GM12878 (cell line): ENCODE results near the gene GPRC5B. TPM values are rescaled to one million over a fixed set of nuclear protein-coding genes. Genes with fewer than 3 reads are reported as not detected.

Source experiments
- ATAC-seq: fragments of 200-7000 bp; cut with Tn5 transposase; 3 replicates; pipeline ENCODE4 v1.9.1; 2020; ENCODE audit warnings: mild to moderate bottlenecking, moderate library complexity
- BruUV-seq: library from RNA; stranded (reverse); fragments of 400-500 nt; replicated peaks from 2 replicates; lab custom pipeline; 2021; lab: Mats Ljungman, UMichigan
- CTCF ChIA-PET: fragments of 300-600 bp; sonication (Branson Sonifier 250); formaldehyde crosslinking; extraction: SDS; loops from one replicate; lab custom pipeline; 2021; ENCODE audit warnings: inconsistent platforms; lab: Yijun Ruan, JAX
- POLR2A ChIA-PET: fragments of 350-600 bp; formaldehyde crosslinking; extraction: SDS; loops from one replicate; lab custom pipeline; 2021; ENCODE audit warnings: inconsistent platforms; lab: Charles Lee
- RAD21 ChIA-PET: fragments of 300-600 bp; sonication (Branson Sonifier 250); formaldehyde crosslinking; loops from one replicate; lab custom pipeline; 2023; ENCODE audit warnings: antibody characterized with exemption; ENCODE audit not compliant: unreplicated experiment; lab: Charles Lee
- SMC1A ChIA-PET: fragments of 300-600 bp; sonication (Branson Sonifier 250); formaldehyde crosslinking; loops from one replicate; lab custom pipeline; 2023; ENCODE audit not compliant: unreplicated experiment, uncharacterized antibody; lab: Charles Lee
- DNase-seq: peaks from one replicate; pipeline ENCODE4 v3.0.0-alpha.2; 2011; ENCODE audit warnings: low read depth, low spot score
- FAIRE-seq: peaks from 3 replicates; lab custom pipeline; 2011; peaks lifted over from hg19 to GRCh38; lab: Jason Lieb, UNC
- H2AFZ ChIP-seq: 2 replicates; pipeline ENCODE4 v1.6.0; 2011; ENCODE audit warnings: low read depth, low read length, control low read depth; ENCODE audit not compliant: control insufficient read depth
- H3K27ac ChIP-seq: 2 replicates; pipeline ENCODE4 v1.5.1; 2011; ENCODE audit warnings: control low read depth; ENCODE audit not compliant: control insufficient read depth, insufficient read depth
- H3K27me3 ChIP-seq, 2 experiments: replicated peaks in 1 of 2; 2 replicates each; pipeline versions ENCODE4 v1.6.0 to v1.6.1; 2011; ENCODE audit warnings: low read length in 1 of 2; ENCODE audit not compliant: control insufficient read depth in 2 of 2, insufficient read depth in 2 of 2
- H3K36me3 ChIP-seq, 2 experiments: 2 replicates each; pipeline ENCODE4 v1.5.1; 2011; ENCODE audit warnings: low read length in 1 of 2; ENCODE audit not compliant: control insufficient read depth in 2 of 2, insufficient read depth in 2 of 2
- H3K4me1 ChIP-seq: 2 replicates; pipeline ENCODE4 v1.6.1; 2011; ENCODE audit warnings: mild to moderate bottlenecking, low read length, moderate library complexity, mixed read lengths; ENCODE audit not compliant: control insufficient read depth, insufficient read depth
- H3K4me2 ChIP-seq: 2 replicates; pipeline ENCODE4 v1.6.0; 2011; ENCODE audit warnings: control low read depth; ENCODE audit not compliant: control insufficient read depth, insufficient read depth
- H3K4me3 ChIP-seq: fragments of 200-600 bp; sonication (generic); 2 replicates; pipeline ENCODE4 v1.5.1; 2016
- H3K79me2 ChIP-seq: 2 replicates; pipeline ENCODE4 v1.6.0; 2011; ENCODE audit warnings: low read length; ENCODE audit not compliant: control insufficient read depth, insufficient read depth
- H3K9ac ChIP-seq: 2 replicates; pipeline ENCODE4 v1.8.0; 2011; ENCODE audit warnings: low read length, control low read depth, mixed read lengths; ENCODE audit not compliant: control insufficient read depth, insufficient read depth
- H3K9me3 ChIP-seq: replicated peaks from 3 replicates; pipeline ENCODE4 v1.5.1; 2011; ENCODE audit warnings: mild to moderate bottlenecking, low read length; ENCODE audit not compliant: control insufficient read depth, insufficient read depth
- H4K20me1 ChIP-seq: 2 replicates; pipeline ENCODE4 v1.6.0; 2011; ENCODE audit not compliant: control insufficient read depth, insufficient read depth
- BACH1 ChIP-seq: fragments of 450-650 bp; IDR thresholded peaks from 2 replicates; pipeline ENCODE4 v1.6.1; 2017; ENCODE audit warnings: mild to moderate bottlenecking, borderline replicate concordance
- CEBPB ChIP-seq, 2 experiments: fragments of 150-350 bp in 1 of 2; IDR thresholded peaks; 2 replicates each; pipeline ENCODE4 v1.6.1; 2012 to 2014; ENCODE audit warnings: low read depth in 2 of 2, low read length in 2 of 2, borderline replicate concordance in 1 of 2, inconsistent platforms in 1 of 2
- CHD4 ChIP-seq: fragments of 200-600 bp; sonication (generic); IDR thresholded peaks from 2 replicates; pipeline ENCODE4 v1.6.1; 2016; ENCODE audit warnings: mild to moderate bottlenecking
- EGR1 ChIP-seq, 2 experiments: IDR thresholded peaks; 1 replicate in 1 of 2; 2 replicates in 1 of 2; pipeline ENCODE4 v1.6.1; 2011 to 2012; ENCODE audit warnings: low read depth in 2 of 2, low read length in 2 of 2, borderline replicate concordance in 1 of 2, mild to moderate bottlenecking in 1 of 2, moderate library complexity in 1 of 2
- IKZF2 ChIP-seq, 2 experiments: fragments of 450-650 bp; IDR thresholded peaks; 2 replicates each; pipeline ENCODE4 v1.6.1; 2017; ENCODE audit warnings: mild to moderate bottlenecking in 2 of 2, moderate library complexity in 2 of 2
- IRF4 ChIP-seq: IDR thresholded peaks from 2 replicates; pipeline ENCODE4 v1.6.1; 2011; ENCODE audit warnings: low read depth, low read length
- NFIC ChIP-seq: IDR thresholded peaks from 2 replicates; pipeline ENCODE4 v1.6.1; 2012; ENCODE audit warnings: low read depth, mild to moderate bottlenecking, inconsistent platforms, low read length, moderate library complexity
- NFYB ChIP-seq: IDR thresholded peaks from 2 replicates; pipeline ENCODE4 v1.6.1; 2011; ENCODE audit warnings: low read depth, mild to moderate bottlenecking, low read length, improper control_type of control experiment, moderate library complexity; ENCODE audit not compliant: insufficient read depth
- PAX8 ChIP-seq: fragments of 450-650 bp; IDR thresholded peaks from 2 replicates; pipeline ENCODE4 v1.6.1; 2017; ENCODE audit warnings: mild to moderate bottlenecking, moderate library complexity
- RAD21 ChIP-seq: IDR thresholded peaks from 2 replicates; pipeline ENCODE4 v1.6.1; 2011; ENCODE audit warnings: mild to moderate bottlenecking, low read depth, low read length, moderate library complexity; ENCODE audit not compliant: insufficient read depth
- SIN3A ChIP-seq: IDR thresholded peaks from 2 replicates; pipeline ENCODE4 v1.6.1; 2012; ENCODE audit warnings: low read depth, low read length, improper control_type of control experiment
- SREBF2 ChIP-seq: IDR thresholded peaks from 2 replicates; pipeline ENCODE4 v1.6.1; 2012; ENCODE audit warnings: mild to moderate bottlenecking, low read length
- SUPT20H ChIP-seq: IDR thresholded peaks from 2 replicates; pipeline ENCODE4 v1.6.1; 2011; ENCODE audit warnings: low read depth, mild to moderate bottlenecking, low read length, moderate library complexity, borderline replicate concordance; ENCODE audit not compliant: control insufficient read depth
- WGBS: methylation state at CpG from one replicate; pipeline ENCODE4 v1.1.6; 2016; ENCODE audit warnings: low lambda C conversion rate; ENCODE audit not compliant: insufficient replicate concordance, insufficient coverage; ENCODE audit errors: missing lambda C conversion rate; 5-methylcytosine and 5-hydroxymethylcytosine counted together
- in situ Hi-C: fragments of 300-500 bp; cut with MboI; formaldehyde crosslinking; loops from 9 replicates; pipeline ENCODE4 v1.14.3; 2018; ENCODE audit warnings: mixed read lengths
- intact Hi-C: fragments of 100-400 bp; cut with micrococcal nuclease; formaldehyde crosslinking; loops from one replicate; pipeline ENCODE4 v1.14.2; 2022; ENCODE audit not compliant: unreplicated experiment
- polyA plus RNA-seq, 11 experiments: library from polyadenylated mRNA; depleted of rRNA in 4 of 11; unstranded in 6 of 11; stranded (reverse) in 5 of 11; fragments of >200 nt; fragmentation: Nextera tagmentation in 4 of 11; fragmentation: Illumina TruSeq in 1 of 11; extraction: Ambion mirVana in 4 of 11; extraction: Trizol in 1 of 11; gene quantifications; 1 replicate in 1 of 11; 2 replicates in 10 of 11; pipeline versions ENCODE4 v1.2.1 to v1.2.3, GENCODE V29; 2011 to 2016; ENCODE audit warnings: inconsistent platforms in 2 of 11, missing spikeins in 2 of 11, low read depth in 1 of 11
- total RNA-seq, 4 experiments: library from RNA; depleted of rRNA in 3 of 4; stranded (reverse); fragments of >200 nt in 3 of 4; fragmentation: Illumina TruSeq in 1 of 4; extraction: Trizol in 1 of 4; gene quantifications; 2 replicates each; pipeline versions ENCODE4 v1.2.1 to v1.2.3, GENCODE V29; 2013 to 2021
- TF ChIP-seq, protein P1 (sequence below): fragments of 450-650 bp; IDR thresholded peaks from 2 replicates; pipeline ENCODE4 v1.6.1; 2016; ENCODE audit warnings: mild to moderate bottlenecking
- TF ChIP-seq, protein P2 (sequence below): IDR thresholded peaks from 2 replicates; pipeline ENCODE4 v1.6.1; 2012; ENCODE audit warnings: low read depth, low read length, improper control_type of control experiment

The GPRC5B gene
- total and polyA plus RNA-seq, 10 of the 15 experiments (the other 5 are each of a cell fraction or from before 2014, with no cell fraction given): 0.01 to 0.42 (median 0.15) TPM; not detected in 2

DNA sequence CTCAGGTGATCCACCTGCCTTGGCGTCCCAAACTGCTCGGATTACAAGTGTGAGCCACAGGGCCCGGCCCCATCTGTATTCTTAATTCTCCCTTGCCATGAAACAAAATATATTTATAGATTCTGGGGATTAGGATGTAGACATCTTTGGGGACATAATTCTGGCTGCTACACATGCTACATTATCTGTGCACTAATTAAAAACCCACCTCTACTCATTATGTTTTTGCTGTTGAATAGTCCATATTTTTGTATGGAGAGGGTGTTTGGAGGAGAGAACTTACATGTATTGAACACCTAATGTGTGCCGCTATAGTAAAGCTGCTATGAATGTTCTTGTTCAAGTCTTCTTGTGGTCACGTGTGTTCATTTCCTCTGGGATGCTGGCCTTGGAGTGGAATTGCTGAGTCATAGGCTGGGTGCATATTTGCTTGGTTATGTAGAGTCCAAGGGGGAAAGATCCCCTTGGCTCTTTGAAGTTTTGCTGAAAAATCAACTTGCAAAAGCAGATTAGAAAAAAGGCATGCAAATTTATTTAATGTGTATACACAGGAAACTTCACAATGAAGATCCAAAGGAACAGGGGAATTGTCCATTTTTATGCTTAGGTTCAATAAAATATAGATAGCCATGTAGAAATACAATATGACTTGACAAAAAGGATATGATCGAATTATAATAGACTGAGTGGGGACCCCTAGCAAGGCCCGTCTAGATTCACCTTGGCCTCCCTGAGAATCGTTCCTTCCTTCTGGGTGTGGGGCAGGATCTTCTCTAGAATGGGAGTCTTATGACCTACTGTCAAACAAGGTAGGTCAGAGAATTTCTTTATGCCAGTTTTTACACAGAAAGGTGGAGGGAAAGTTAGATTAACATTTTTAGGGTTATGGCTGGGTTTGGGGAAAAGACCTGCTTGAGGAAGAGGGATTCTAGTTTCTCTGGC, 42.1 kb upstream of the GPRC5B start:
- Histone ChIP-seq H3K36me3 (no peaks in the 10 kb centered on the region), H3K27ac (no peak overlapping the region), H3K4me3 (no peak overlapping the region), H3K4me2 (no peak overlapping the region), H3K9ac (no peak overlapping the region), H3K79me2 (no peaks in the 10 kb centered on the region), H4K20me1 (no peaks in the 10 kb centered on the region), H3K9me3 (no peaks in the 10 kb centered on the region), H3K27me3 (no peaks in the 10 kb centered on the region), H2AFZ (no peak overlapping the region)
- RAD21 ChIA-PET: no interaction called here
- WGBS: 16% methylated on average over 8 of the region's 8 CpGs
- no TSS peak for BruUV-seq
- ATAC-seq: no peak
- no peak for DNase-seq
- SMC1A ChIA-PET: no interaction called here
- CTCF ChIA-PET: no interaction called here
- POLR2A ChIA-PET: no interaction called here
- FAIRE-seq: no peak
- TF ChIP-seq RAD21 (no peak), CEBPB (IDR thresholded peaks at IDR 0.05; ENCODE audit: borderline replicate concordance in 1 of 2, low read depth in 2 of 2, low read length in 2 of 2) (no peak)
- TF ChIP-seq, protein P1, sequence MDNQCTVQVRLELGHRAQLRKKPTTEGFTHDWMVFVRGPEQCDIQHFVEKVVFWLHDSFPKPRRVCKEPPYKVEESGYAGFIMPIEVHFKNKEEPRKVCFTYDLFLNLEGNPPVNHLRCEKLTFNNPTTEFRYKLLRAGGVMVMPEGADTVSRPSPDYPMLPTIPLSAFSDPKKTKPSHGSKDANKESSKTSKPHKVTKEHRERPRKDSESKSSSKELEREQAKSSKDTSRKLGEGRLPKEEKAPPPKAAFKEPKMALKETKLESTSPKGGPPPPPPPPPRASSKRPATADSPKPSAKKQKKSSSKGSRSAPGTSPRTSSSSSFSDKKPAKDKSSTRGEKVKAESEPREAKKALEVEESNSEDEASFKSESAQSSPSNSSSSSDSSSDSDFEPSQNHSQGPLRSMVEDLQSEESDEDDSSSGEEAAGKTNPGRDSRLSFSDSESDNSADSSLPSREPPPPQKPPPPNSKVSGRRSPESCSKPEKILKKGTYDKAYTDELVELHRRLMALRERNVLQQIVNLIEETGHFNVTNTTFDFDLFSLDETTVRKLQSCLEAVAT: no peak
- TF ChIP-seq, all 136 proteins: peak for 0
- intact Hi-C loops: no loop called here
- in situ Hi-C loops: no loop called here
- H3K4me1 ChIP-seq: no peaks in the 10 kb centered on the region

DNA sequence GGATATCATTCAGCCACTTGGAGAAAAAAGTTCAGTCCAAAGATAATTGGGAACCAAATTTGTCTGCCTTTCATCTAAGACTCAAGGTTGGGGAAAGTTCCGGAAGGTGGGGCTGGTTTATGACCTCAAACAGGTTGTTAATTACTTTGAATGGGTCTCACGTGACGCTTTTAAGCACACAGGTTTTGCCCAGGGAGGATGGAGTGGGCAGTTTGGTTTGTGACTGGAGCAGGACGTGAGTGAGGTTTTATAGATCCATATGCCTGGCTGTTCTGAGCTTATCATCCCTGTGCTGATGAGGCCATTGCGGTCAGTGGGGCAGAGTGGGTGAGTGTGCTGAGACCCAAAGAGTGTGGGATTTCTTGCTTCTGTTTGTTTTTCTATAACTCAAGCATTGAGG, 38.7 kb upstream of the GPRC5B start:
- Histone ChIP-seq H3K4me1 (no peaks in the 10 kb centered on the region), H3K36me3 (no peaks in the 10 kb centered on the region), H3K79me2 (no peaks in the 10 kb centered on the region), H3K27ac (no peak overlapping the region), H2AFZ (no peak overlapping the region), H3K4me3 (no peak overlapping the region), H3K9me3 (no peaks in the 10 kb centered on the region), H3K4me2 (no peak overlapping the region), H3K27me3 (no peaks in the 10 kb centered on the region), H4K20me1 (no peaks in the 10 kb centered on the region), H3K9ac (no peak overlapping the region)
- CTCF ChIA-PET: interaction anchor here (1.6 kb wide), 1 partner anchor 16 kb away, joined by 8 read pairs; no protein-coding TSS in a partner anchor
- no peak for FAIRE-seq
- WGBS: 28% methylated on average over 5 of the region's 5 CpGs
- ATAC-seq: no peak
- no TSS peak for BruUV-seq
- SMC1A ChIA-PET: no interaction called here
- intact Hi-C loops: no loop called here
- in situ Hi-C loops: no loop called here
- RAD21 ChIA-PET: no interaction called here
- POLR2A ChIA-PET: no interaction called here
- no peak for DNase-seq
- TF ChIP-seq, protein P2, sequence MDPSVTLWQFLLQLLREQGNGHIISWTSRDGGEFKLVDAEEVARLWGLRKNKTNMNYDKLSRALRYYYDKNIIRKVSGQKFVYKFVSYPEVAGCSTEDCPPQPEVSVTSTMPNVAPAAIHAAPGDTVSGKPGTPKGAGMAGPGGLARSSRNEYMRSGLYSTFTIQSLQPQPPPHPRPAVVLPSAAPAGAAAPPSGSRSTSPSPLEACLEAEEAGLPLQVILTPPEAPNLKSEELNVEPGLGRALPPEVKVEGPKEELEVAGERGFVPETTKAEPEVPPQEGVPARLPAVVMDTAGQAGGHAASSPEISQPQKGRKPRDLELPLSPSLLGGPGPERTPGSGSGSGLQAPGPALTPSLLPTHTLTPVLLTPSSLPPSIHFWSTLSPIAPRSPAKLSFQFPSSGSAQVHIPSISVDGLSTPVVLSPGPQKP: no peak
- TF ChIP-seq SIN3A (no peak), PAX8 (no peak), NFYB (no peak), SREBF2 (no peak), NFIC (no peak), BACH1 (no peak), SUPT20H (no peak), CHD4 (no peak), EGR1 (IDR thresholded peaks at IDR 0.05; ENCODE audit: borderline replicate concordance in 1 of 2, low read depth in 2 of 2, low read length in 2 of 2) (no peak), IRF4 (no peak), IKZF2 (IDR thresholded peaks at IDR 0.05) (no peak)
